HG03060 (cell line): Measurements from ENCODE around the gene ASCC1.
"Not testable (repeated sequence)": the region's sequence is repeated elsewhere in the genome, so short reads cannot be mapped to it uniquely, and the experiment has no call there.

Source experiments
- ATAC-seq: cut with Tn5 transposase; IDR thresholded peaks from one replicate; pipeline ENCODE4 v1.9.1; 2021; ENCODE audit warnings: low read depth, moderate number of reproducible peaks; ENCODE audit not compliant: unreplicated experiment

ASCC1 gene

DNA sequence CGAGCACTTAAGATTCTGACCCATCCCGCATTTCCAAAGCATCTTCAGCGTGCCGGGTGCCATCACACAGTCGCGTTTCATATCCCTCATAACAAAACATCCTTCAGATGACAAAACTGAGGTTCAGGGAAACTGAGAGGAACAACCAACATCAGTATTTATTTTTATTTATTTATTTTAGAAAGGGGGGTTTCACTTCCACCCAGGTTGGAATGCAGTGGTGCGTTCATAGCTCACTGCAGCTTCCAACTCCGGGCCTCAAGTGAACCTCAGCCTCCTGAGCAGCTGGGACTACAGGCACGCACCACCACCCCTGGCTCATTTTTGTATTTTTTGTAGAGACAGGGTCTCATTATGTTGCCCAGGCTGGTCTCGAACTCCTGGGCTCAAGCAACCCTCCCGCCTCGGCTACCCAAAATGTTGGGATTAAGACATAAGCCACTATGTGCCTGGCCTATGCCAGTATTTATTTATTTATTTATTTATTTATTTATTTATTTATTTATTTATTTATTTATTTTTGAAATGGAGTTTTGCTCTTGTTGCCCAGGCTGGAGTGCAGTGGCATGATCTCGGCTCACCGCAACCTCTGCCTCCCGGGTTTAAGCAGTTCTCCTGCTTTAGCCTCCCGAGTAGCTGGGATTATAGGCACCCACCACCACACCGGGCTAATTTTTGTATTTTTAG lies 33.2 kb upstream of the ASCC1 start:
- not testable (repeated sequence) for ATAC-seq

DNA sequence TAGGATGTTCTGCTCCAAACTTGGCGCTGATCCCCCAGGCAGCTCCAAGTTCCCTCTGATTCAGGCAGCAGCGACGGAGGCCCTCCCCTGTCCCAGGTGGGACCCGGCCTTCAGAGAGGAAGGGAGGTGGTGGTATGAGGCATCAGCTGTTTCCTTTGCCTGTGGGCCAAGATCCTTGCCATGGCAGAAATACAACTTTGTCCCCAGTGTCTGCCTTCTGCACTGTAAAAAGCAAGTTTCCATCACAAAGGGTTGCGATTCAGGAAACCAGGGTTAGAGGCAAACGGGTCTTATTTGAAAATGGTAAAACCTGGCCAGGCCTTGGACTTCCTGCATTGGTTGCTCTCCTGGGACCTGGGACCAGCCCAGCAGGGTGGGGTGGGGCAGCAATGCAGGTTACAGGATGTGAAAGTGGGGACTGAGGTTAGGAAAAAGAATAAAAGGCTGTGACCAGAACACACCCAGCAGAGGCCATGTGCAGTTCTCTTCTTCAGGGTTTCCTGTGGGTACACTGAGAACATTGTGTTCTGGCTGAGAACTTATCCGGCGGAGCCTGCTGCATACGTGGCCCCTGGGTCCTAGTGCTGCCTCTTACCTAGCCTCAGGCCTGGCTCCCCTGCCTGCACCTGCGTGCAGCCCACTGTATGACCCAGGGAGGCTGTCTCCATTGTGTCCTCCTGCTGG lies 32.5 kb upstream of the ASCC1 start:
- ATAC-seq, result peak; percentile 87

DNA sequence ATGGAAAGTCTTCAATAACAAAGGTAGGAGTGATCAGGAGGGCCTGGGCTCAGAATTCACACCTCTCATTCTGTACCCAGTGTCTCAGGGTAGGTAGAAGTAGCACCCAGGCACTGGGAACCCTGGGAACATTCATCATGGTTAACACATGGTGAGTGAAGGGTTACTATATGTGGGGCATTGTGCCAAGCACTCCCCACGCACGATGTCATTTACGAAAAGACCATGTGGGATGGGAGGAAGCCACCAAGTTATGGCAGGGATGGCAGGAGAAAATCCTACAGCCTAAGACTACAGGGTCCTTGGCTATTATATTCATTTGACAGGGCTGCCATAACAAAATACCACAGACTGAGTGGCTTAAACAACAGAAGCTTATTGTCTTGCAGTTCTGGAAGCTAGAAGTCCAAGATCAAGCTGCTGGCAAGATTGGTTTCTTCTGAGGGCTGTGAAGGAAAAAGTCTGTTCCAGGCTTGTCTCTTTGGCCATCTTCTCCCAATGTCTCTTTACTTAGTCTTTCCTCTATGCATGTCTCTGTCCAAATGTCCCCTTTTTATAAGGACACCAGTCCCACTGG lies 30.0 kb upstream of the ASCC1 start:
- no peak for ATAC-seq

DNA sequence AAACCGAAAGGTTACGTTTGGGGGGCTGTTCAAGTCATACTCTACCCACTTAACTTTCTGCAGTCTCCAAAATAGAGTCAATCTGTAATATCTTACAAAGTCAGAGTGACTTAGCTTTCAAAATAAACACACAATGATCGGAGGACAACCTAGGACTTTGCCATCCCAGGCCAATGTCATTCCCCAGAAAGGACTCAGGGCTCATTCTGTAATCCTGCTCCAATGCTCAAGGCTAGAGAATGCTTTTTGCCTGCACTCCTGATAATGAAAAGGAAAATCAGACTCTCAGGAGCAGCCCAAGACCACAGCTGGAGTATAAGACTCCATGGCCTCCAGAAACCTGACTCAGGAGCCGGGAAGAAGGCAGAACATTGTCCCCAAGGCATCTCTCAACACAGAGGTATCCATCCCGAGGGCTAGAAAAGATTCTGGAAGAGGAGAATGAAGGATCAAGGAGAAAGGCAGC lies 28.5 kb upstream of the ASCC1 start:
- ATAC-seq, result no peak

DNA sequence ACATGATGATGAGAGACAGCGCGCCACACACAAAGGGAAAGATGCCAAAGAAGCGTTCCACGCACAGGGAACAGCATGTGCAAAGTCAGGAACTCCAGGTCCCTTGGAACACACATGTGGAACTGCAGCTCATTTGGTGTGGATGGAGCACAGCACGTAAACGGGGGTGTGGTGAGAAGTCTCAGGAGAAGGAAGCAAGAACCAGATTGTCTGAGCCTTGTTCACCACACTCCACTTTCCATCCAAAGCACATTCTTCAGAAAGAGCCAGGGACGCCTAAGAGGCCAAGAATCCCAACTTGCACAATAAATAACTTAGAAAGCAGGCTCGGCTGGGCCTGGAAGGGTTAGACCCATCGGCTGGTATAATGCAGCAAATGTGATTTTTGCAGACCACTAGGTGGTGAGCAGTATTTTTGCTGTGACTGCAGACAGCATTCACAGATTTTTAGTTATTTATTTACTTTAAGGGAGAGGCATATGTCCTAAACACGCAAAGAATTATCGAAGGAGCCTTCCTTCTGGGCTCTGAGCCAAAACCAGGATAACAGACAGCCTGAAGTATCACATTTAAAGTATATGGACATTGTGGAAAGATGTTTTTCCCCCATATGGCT lies 27.9 kb upstream of the ASCC1 start:
- no peak for ATAC-seq

DNA sequence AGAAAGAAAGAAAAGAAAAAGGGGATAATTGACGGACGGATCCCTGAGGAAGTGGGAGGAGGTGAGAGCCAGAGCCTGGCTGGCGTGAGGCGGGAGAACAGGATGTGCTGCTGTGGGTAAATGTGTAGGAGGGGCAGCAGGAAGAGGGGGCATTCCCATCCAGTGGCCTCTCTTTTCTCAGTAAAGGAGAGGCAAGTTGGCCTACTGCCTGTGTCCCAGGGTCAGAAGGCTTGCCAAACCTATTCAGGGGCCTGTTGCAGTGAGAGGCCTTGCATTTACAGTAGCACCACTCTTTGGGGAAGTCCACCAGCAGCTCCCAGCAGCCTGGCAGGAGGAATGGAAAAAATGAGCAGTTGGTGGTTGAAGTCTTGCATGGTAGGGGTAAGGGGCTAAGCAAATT lies 26.6 kb upstream of the ASCC1 start:
- ATAC-seq, result no peak

DNA sequence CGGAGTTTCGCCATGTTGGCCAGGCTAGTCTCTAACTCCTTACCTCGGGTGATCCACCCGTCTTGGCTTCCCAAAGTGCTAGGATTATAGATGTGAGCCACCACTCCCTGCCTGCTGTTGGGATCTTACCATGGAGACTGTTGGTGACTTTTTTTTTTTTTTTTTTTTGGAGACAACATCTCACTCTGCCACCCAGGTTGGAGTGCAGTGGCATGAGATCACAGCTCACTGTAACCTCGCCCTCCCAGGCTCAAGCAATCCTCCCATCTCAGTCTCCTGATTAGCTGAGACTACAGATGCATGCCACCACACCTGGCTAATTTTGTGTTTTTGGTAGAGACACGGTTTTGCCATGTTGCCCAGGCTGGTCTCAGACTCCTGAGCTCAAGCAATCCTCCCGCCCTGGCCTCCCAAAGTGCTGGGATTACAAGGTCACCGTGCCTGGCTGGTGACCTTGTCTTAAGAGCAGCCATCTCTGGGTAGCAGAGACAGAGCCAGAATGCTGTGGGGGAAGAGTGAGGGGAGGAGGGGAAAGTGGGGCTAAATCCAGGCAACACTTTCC lies 25.7 kb upstream of the ASCC1 start:
- no peak for ATAC-seq

DNA sequence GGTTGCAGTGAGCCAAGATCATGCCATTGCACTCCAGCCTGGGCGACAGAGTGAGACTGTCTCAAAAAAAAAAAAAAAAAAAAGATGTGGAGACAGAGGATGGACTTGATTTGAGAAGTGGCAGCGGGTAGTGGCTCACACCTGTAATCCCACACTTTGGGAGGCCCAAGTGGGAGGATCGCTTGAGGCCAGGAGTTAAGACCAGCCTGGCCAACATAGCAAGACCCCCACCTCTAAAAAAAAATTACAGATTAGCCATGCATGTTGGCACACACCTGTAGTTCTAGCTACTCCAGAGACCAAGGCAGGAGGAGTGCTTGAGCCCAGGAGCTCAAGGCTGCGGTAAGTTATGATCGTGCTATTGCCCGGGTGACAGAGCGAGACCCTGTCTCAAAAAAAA lies 24.3 kb upstream of the ASCC1 start:
- ATAC-seq, result no peak

DNA sequence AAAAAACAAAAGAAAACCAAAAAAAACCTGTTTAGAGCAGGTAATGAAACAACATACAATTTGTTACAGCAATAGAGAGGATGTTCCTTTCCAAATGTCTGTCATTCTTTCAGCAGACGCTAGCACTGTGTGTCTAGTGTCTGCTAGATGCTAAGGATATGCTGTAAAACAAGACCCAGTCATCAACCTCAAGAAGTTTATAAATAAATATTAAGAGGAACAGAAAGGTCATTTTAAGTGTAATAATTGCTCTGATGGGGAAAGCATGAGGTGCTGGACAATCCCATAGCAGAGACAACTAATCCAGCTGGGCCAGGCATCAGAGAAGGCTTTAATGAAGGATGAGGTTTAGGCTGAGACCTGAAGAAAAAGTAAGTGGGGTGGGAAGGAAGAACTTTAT lies 23.3 kb upstream of the ASCC1 start:
- no peak for ATAC-seq

DNA sequence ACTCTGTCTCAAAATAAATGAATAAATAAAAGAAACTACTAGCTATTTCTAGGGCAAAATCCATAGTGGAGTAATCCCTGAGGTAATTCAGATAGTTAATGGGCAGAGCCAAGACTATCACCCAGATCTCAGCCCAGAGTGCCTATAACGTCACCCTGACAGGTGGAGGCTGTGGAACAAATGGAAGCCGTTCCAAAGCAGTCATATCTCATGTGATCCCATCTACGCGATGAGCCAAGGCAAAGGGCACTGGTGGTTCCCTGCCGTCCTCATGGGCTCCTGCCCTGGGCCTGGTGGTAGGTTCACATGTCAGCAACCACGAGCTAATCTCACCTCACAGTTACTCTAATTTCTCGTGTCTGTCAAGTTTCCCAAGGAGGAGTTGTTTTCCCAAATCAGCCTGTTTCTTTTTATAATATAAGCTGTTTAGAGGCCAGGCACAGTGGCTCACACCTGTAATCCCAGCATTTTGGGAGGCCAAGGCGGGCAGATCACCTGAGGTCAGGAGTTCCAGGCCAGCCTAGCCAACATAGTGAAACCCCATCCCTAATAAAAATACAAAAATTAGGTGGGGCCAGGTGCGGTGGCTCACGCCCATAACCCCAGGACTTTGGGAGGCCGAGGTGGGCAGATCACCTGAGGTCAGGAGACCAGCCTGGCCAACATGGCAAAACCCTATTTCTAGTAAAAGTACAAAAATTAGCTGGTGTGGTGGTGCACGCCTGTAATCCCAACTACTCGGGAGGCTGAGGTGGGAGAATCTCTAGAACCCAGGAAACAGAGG lies 22.5 kb upstream of the ASCC1 start:
- no peak for ATAC-seq

DNA sequence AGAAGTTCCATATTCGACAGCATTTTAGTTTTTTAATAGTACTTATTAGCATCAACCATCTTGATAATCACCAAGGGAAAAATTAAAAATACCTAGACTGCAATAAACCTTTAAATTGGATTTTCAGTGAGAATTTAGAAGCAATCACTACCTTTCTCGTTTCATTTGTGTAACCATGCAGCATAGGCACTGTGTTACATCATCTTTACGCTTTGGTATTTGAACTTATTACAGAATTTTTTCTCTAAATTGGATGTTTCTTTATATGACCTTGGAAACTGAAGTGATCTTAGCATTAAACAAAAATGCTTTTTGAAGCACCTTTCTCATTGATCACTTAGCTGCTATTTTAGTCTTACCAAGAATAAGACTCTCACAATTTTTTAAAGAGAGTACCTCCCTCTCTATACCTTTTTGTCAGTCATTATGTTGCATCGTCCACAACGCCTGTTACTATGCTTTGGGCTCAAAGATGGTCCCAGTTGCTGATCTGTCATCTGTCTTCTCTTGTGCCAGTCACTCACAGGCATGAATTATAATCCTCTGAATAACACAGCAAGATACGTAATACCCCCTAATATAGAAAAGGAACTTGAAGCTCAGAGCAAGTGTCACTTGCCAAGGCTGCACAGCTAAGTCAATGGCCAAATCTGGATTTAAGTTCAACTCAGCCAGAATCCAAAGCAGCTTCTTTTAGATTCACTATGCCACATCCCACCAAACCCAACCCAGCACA lies 19.6 kb upstream of the ASCC1 start:
- ATAC-seq, result no peak

DNA sequence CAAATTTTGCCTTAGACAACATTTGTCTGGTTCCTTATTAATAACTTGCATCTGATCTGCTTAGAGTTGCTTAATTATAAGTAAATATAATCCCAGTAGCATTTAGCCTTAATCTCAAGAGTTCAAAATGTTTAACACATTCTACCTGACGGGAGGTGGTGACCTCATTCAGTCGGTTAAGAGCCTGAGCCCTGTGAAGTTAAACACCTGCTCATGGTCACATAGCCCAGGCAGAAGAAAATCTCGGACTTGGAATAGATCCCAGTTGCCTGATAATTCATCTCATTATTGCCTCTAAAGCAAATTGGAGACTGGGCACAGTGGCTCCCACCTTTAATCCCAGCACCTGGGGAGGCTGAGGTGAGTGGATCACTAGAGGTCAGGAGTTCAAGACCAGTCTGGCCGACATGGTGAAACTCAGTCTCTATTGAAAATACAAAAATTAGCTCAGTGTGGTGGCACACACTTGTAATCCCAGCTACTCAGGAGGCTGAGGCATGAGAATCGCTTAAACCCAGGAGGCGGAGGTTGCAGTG lies 18.6 kb upstream of the ASCC1 start:
- ATAC-seq, result no peak

DNA sequence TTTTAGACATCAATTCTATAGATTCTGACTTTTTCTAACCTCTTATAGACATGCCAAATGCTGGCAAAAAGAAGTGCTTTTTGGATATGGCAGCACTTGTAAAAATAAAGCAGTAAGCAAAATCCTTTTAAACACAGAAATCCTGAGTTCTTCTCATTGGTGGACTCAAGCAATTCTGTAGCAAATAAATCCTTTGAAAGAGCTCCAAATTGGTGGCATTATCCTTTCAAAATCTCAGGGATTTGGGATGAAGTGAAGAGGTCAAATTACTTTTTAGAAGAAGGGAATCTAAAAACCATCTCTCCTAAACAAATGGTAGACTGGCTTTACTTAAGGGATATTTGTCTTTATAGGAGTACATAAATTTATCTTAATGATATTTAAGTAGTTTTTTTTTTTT lies 17.5 kb upstream of the ASCC1 start:
- no peak for ATAC-seq

DNA sequence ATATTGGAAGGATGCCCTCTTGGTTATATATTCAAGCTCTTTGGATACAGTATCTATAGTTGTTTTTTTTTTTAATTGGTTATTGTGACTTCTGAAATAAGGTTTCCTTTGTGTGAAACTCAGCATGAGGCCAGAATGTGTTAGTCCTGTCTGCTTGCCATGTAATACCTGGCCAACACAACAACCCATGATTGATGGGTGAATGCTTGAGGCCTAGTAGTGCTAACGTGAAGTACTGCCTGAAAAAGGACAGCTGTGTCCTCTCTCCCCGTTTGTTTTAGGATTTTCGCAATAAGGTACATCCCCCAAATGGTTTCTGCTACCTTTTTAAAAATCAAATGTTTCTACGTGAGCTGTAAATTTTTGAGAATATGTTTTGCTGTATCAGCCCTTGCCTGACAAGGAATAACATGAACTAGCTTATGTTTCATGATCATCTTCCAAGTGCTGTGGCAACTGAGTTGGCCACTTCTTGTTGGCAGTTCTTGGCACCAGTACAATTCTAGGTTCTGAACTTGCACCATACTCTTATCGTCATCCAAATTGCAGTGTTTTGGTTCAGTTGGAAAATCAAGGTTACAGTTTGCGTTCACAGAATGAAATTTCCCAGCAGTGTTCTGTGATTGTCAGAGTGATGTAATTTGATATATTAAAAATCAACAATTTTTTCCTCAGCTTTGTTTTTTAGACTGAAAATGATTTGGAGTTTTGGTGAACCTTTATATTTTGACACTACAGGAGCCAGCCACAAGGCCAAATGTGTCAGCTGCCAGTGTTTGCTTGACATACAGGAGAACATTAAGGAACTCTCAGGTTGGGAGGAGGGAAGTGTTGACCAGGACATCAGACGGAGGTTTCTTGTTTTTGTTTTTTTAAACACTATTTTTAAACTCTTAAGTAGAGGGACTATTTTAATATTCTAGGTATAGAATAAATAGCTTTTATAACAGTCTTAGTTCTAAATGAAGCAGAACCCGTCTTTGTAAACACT lies 13.5 kb upstream of the ASCC1 start:
- ATAC-seq, result no peak

DNA sequence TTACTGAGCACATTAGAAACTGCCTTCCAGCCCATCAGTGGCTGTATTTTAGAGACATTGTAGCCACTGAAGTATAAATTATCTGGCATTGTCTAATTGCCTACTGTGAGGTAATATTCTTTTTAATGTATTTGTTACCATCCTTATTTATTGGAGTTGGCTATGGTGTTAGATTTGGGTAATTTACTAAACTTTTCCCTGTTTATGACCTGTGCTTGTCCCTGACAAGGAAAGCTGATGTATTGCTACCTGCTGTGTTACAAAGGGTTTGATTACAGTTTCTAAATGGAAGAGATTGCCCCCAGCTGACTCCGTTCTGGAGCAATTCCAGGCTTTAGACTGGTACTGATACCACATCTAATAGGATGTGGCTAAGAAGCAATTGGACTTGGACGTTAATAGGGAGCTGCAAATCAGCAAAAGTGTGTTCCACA lies 12.3 kb upstream of the ASCC1 start:
- ATAC-seq, result no peak

DNA sequence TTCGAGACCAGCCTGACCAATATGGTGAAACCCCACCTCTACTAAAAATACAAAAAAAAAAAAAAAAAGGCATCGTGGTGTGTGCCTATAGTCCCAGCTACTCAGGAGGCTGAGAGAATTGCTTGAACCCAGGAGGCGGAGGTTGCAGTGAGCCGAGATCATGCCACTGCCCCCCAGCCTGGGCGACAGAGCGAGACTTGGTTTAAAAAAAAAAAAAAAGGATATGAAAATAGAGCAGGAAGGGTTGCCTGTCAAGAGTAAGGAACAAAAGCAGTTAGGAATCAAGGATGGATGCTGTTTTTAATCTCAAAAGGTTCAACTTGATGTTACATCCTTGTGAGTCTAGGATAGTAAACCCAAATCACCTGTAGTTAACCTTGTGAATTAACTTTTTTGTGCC lies 11.8 kb upstream of the ASCC1 start:
- no peak for ATAC-seq

DNA sequence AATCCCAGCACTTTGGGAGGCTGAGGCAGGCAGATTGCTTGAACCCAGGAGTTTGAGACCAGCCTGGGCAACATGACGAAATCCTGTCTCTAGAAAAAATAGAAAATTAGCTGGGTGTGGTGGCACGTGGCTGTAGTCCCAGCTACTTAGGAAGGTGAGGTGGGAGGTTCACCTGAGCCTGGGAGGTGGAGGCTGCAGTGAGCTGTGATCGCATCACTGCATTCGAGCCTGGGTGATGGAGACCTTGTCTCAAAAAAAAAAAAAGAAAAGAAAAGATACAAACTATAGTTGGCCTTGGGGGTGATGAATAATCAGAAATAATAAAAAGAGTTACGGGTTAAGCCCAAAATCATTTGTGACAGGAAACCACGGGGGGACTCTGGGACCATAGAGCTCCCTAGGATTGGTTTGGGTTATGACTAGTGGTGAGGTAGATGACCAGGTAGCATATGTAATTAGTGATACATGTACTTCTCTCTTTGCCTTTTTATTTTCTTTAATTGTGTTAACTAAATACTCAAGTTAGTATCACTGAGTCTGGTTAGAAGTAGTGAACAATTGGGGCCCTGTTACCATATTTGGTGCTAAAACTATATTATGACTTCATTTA lies 10.4 kb upstream of the ASCC1 start:
- no peak for ATAC-seq

DNA sequence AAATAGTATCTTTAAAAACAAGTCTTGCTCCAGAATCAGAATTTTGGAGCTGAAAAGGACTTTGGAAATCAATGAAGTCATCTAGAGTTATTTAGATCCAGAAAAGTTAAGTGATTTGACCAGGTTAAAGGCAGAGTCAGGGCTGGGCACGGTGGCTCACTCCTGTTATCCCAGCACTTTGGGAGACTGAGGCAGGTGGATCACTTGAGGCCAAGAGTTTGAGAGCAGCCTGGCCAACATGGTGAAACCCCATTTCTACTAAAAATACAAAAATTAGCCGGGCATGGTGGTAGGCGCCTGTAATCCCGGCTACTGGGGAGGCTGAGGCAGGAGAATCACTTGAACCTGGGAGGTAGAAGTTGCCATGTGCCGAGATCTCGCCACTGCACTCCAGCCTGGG lies 8.1 kb upstream of the ASCC1 start:
- ATAC-seq, result not testable (repeated sequence)
